ENCODE measurements around the gene KCTD3.

Gene KCTD3

DNA sequence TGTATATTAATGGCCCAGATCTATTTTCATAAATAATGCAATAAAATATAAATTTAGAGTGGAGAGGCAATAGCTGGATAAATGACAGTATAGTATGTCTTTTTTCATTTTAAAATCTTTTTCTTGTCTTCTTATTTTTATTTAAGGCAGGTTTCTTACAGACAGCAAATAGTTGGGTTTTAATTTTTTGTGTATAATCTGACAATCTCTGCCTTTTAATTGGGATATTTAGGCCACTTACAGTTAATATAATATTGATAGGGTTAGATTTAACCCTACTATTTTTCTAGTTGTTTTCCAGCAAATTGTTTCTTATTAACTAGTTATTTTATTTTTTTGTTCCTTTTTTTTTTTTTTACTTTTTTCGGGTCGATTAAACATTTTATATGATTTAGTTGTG, 23.3 kb upstream of the KCTD3 start:
- H3K27me3 Mint-ChIP-seq = no peaks in the 10 kb centered on the region
- H3K4me1 Mint-ChIP-seq (ENCODE audit: low read depth) = no peaks in the 10 kb centered on the region
- no peaks in the 10 kb centered on the region for H3K36me3 Mint-ChIP-seq (ENCODE audit: low read depth)
- peaks cover 12% of the 10 kb centered on the region for H3K9me3 Mint-ChIP-seq
- H3K27ac Mint-ChIP-seq = no peak overlapping the region
- no peak overlapping the region for H3K4me3 Mint-ChIP-seq

DNA sequence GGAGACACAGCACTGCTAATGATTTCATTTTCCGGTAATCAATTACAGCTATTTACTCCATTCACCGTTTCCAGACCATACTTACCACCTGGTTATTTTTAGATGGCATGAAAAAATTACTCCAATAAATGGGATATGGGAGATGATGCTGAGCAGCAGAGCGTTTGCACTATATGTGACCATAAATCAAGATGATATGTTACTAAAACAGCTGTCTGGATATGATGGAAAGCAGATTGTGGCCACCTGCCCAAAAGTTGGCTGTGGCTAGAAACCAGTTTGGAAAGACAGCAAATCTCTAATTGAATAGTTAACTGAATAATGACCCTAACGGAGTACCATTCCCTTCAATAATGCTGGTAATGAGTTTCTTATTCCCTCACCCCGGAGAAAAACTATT, 22.5 kb upstream of the KCTD3 start:
- Mint-ChIP-seq H3K27ac (no peak overlapping the region), H3K27me3 (no peaks in the 10 kb centered on the region), H3K4me3 (no peak overlapping the region), H3K4me1 (ENCODE audit: low read depth) (no peaks in the 10 kb centered on the region), H3K9me3 (peaks cover 12% of the 10 kb centered on the region), H3K36me3 (ENCODE audit: low read depth) (no peaks in the 10 kb centered on the region)

DNA sequence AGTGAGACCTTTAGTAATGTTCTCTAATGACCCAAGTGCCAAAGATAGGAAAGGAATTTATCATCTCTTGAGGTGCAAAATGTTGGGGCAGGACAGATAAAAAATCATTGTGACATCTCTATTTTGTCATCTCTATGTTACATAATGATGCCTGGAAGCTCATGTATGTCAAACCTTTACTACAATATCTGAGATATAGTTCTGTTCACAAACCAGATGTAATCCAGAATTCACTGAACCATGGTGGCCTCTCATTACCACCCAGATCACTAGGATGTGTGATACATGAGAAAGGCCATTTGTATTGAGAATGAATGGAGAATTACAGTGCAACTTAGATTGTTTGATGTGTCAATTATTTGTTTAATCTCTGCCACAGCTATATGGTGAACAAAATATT, 22.0 kb upstream of the KCTD3 start:
- H3K36me3 Mint-ChIP-seq (ENCODE audit: low read depth) = no peaks in the 10 kb centered on the region

DNA sequence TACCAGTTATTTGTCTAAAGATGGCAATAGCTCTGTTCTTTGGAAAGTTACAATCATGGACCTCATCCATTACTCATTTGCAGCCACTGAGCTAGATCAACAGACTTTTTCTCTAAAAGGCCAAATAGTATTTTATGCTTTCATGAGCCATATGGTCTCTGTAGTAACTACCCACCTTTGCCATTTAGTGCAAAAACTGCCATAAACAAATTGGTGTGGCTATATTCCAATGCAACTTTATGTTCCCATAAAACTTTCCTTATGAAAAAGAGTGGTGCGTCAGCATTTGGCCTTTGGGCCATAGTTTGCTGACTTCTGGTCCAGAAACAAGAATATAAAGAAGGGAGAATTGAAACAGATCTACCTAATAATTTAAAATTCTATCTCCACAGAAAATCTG, 20.1 kb upstream of the KCTD3 start:
- peaks cover 12% of the 10 kb centered on the region for H3K9me3 Mint-ChIP-seq
- H3K4me1 Mint-ChIP-seq (ENCODE audit: low read depth) = no peaks in the 10 kb centered on the region
- H3K4me3 Mint-ChIP-seq = no peak overlapping the region
- no peaks in the 10 kb centered on the region for H3K27me3 Mint-ChIP-seq
- H3K27ac Mint-ChIP-seq = no peak overlapping the region
- no peaks in the 10 kb centered on the region for H3K36me3 Mint-ChIP-seq (ENCODE audit: low read depth)

More for the DNA sequence above, 22.0 kb upstream of the KCTD3 start:
- Mint-ChIP-seq H3K4me3 (no peak overlapping the region), H3K9me3 (peaks cover 12% of the 10 kb centered on the region), H3K27me3 (no peaks in the 10 kb centered on the region), H3K27ac (no peak overlapping the region), H3K4me1 (ENCODE audit: low read depth) (no peaks in the 10 kb centered on the region)

DNA sequence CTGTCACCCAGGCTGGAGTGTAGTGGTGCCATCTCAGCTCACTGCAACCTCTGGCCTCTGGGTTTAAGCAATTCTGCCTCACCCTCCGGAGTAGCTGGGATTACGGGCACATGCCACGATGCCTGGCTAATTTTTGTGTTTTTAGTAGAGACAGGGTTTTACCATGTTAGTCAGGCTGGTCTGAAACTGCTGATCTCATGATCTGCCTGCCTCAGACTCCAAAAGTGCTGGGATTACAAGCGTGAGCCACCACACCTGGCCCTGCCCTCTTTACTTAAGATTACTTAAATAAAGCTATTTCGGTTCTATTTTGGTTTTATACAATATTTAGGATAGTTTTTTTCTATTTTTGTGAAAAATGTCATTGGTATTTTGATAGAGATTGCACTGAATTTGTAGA, 15.3 kb upstream of the KCTD3 start:
- H3K27ac Mint-ChIP-seq = no peak overlapping the region

DNA sequence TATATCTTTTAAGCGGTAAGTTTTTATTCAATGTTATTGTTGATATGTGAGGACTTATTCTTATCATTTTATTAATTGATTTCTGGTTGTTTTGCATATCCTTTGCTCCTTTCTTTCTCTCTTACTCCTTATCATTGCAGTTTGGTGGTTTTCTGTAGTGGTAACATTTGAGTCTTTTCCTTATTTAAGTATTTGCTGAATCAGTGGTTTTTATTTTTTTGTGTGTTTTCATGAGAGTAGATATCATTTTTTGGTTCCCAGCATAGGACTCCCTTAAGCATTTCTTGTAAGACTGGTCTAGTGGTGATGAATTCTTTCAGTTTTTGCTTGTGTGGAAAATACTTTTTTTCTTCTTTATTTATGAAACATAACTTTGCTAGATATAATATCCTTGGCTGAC, 12.2 kb upstream of the KCTD3 start:
- no peaks in the 10 kb centered on the region for H3K4me1 Mint-ChIP-seq (ENCODE audit: low read depth)
- no peak overlapping the region for H3K27ac Mint-ChIP-seq
- no peak overlapping the region for H3K4me3 Mint-ChIP-seq
- no peaks in the 10 kb centered on the region for H3K36me3 Mint-ChIP-seq (ENCODE audit: low read depth)
- H3K9me3 Mint-ChIP-seq = peaks cover 12% of the 10 kb centered on the region
- peaks cover 18% of the 10 kb centered on the region for H3K27me3 Mint-ChIP-seq

More for the DNA sequence above, 15.3 kb upstream of the KCTD3 start:
- H3K4me3 Mint-ChIP-seq = no peak overlapping the region
- peaks cover 12% of the 10 kb centered on the region for H3K9me3 Mint-ChIP-seq
- no peaks in the 10 kb centered on the region for H3K36me3 Mint-ChIP-seq (ENCODE audit: low read depth)
- peaks cover 8% of the 10 kb centered on the region for H3K27me3 Mint-ChIP-seq
- H3K4me1 Mint-ChIP-seq (ENCODE audit: low read depth) = no peaks in the 10 kb centered on the region

DNA sequence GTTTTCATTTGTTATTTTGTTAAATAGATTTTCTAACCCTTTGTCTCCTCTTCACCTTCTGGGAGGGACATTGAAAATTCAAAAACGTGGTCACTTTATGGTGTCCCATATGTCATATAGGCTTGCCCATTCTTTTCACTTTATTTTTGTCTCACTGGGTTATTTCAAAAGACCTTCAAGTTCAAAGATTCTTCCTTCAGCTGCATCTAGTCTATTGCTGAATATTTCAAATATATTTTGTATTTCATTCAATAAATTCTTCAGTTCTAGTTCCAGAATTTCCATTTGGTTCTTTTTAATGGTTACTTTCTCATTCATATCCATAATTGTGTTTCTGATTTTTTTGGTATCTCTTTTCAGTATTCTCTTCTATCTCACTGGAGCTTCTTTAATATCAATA, 11.6 kb upstream of the KCTD3 start:
- no peak overlapping the region for H3K4me3 Mint-ChIP-seq
- H3K4me1 Mint-ChIP-seq (ENCODE audit: low read depth) = no peaks in the 10 kb centered on the region
- H3K9me3 Mint-ChIP-seq = peaks cover 12% of the 10 kb centered on the region
- no peak overlapping the region for H3K27ac Mint-ChIP-seq
- no peaks in the 10 kb centered on the region for H3K36me3 Mint-ChIP-seq (ENCODE audit: low read depth)
- H3K27me3 Mint-ChIP-seq = peaks cover 19% of the 10 kb centered on the region

DNA sequence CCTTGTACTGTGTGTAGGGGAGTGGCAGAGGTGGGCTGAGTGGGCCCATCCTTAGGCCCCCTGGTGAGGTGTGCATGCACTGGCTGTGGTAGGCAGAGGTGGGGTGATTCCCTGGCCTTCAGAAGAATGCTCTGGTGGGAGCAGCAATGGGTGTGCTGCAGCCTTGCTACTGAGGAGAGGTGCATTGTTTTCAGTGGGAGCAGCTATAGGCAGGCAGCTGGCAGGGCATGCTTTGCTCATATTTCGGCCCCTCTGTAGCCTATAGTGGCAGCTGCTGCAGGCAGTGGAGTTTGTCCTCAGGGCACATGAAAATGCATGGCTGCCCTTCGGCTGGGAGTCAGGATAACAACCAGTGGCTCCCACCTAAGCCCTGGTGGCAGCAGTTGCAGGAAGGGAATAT, 10.1 kb upstream of the KCTD3 start:
- Mint-ChIP-seq H3K9me3 (peaks cover 12% of the 10 kb centered on the region), H3K4me3 (no peak overlapping the region), H3K27me3 (peaks cover 22% of the 10 kb centered on the region), H3K27ac (no peak overlapping the region), H3K4me1 (ENCODE audit: low read depth) (no peaks in the 10 kb centered on the region), H3K36me3 (ENCODE audit: low read depth) (no peaks in the 10 kb centered on the region)

DNA sequence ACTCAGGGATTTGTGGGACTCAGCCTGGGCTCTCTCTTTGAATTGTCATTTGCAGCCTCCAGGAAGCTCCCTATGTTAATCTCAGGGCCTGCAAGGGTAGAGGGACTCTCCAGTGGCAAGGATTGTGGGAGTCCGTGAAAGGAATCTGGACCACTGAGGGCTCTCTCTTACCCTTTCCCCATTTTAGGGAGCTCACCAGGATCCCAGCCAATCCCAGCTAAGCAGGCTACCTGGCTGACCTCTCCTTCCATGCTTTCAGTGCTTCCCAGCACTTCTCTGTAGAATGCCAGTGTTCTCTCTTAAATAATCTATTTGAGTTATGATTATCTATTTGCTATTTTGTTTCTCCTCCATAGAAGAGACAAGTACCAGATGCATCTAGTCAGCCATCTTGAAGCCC, 9.6 kb upstream of the KCTD3 start:
- H3K27me3 Mint-ChIP-seq = peaks cover 22% of the 10 kb centered on the region
- no peak overlapping the region for H3K4me3 Mint-ChIP-seq
- H3K36me3 Mint-ChIP-seq (ENCODE audit: low read depth) = no peaks in the 10 kb centered on the region
- no peak overlapping the region for H3K27ac Mint-ChIP-seq
- peaks cover 12% of the 10 kb centered on the region for H3K9me3 Mint-ChIP-seq
- no peaks in the 10 kb centered on the region for H3K4me1 Mint-ChIP-seq (ENCODE audit: low read depth)

DNA sequence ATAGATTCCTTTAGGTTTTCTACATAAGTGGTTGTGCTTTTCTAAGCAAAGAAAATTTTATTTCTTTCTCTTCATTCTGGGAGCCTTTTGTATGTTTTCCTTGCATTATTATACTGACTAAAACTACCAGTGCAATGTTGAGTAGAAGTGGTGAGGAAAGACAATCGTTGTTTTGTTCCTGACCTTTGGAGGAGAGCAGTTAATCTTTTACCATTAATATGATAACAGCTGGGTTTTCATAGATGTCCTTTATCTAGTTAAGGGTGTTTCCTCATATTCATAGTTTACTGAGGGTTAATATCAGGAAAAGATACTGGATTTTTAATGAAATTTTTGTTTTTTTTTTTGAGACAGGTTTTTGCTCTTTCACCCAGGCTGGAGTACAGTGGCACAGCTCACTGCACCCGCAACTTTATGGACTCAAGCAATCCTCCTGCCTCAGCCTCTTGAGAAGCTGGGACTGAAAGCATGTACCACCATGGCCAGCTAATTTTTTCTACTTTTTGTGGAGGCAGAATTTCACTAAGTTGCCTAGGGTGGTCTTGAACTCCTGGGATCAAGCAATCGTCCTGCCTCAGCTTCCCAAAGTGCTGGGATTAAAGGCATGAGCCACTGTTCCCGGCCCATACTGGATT, 9.0 kb upstream of the KCTD3 start:
- Mint-ChIP-seq H3K4me3 (no peak overlapping the region), H3K4me1 (ENCODE audit: low read depth) (no peaks in the 10 kb centered on the region), H3K27me3 (peaks cover 29% of the 10 kb centered on the region), H3K27ac (no peak overlapping the region), H3K9me3 (peaks cover 12% of the 10 kb centered on the region), H3K36me3 (ENCODE audit: low read depth) (no peaks in the 10 kb centered on the region)

DNA sequence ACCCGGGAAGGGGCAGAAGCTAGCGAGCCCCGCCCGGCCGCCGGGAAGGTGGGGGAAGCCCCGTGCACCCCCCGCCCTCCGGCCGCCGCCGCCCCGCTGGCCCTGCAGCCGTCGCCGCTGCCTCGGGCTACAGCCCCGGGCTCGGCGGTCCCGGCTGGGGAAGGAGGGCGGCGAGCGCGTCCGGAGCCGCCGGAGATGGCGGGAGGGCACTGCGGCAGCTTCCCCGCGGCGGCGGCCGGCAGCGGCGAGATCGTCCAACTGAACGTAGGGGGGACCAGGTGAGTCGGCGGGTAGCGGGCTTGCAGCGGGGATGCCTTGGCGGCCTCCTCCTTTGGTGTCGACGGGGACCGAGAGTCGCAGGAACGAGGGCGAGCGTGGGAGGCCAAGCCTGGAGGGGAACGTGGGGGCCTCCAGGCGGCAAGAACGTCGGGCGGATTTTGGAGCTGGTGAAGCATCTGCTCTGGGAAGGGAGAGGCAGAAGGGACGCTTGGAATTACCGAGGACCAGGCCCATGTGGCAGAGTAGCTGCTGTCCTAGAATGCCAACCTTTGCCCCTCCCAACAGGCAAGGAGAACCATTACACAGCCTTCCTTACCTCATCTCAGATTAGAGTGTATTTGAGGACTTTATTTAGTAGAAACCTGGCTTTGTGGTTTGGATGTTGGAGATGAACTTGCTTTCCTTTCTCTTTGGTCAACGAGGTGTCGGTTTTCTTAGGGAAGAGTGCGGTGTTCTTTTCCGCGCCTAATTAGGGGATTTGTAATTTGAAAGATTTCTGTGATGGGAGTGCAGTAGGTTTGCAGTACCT, 591 bp downstream of the KCTD3 start:
- peaks cover 38% of the 10 kb centered on the region for H3K4me1 Mint-ChIP-seq (ENCODE audit: low read depth)
- H3K27me3 Mint-ChIP-seq = peaks cover 27% of the 10 kb centered on the region
- H3K4me3 Mint-ChIP-seq = peak overlapping the region; percentile 92
- H3K36me3 Mint-ChIP-seq (ENCODE audit: low read depth) = no peaks in the 10 kb centered on the region
- H3K27ac Mint-ChIP-seq = peak overlapping the region; percentile 86
- H3K9me3 Mint-ChIP-seq = no peaks in the 10 kb centered on the region

DNA sequence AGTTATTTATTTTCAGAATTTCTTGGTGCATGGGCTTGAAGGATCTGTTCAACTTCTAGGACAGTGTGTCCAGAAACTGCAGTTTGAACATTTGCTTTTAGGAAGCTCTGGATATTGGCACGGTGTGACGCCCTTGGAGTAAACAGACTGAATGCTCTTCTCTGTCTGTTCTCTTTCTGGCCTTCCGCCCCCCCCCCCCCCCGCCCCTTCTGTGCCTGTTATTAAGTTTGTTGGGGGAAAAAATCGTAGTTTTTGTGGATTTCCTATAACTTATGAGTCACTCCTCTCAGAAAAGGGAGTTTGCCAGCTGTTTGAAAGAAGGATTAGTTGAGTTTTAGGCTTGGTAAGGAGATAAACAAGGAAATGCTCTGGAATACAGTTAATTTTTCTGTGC, 1.2 kb downstream of the KCTD3 start:
- H3K27me3 Mint-ChIP-seq = peaks cover 23% of the 10 kb centered on the region
- H3K36me3 Mint-ChIP-seq (ENCODE audit: low read depth) = no peaks in the 10 kb centered on the region
- peak overlapping the region; percentile 92 for H3K4me3 Mint-ChIP-seq
- H3K27ac Mint-ChIP-seq = peak overlapping the region; percentile 86
- peaks cover 38% of the 10 kb centered on the region for H3K4me1 Mint-ChIP-seq (ENCODE audit: low read depth)
- no peaks in the 10 kb centered on the region for H3K9me3 Mint-ChIP-seq

DNA sequence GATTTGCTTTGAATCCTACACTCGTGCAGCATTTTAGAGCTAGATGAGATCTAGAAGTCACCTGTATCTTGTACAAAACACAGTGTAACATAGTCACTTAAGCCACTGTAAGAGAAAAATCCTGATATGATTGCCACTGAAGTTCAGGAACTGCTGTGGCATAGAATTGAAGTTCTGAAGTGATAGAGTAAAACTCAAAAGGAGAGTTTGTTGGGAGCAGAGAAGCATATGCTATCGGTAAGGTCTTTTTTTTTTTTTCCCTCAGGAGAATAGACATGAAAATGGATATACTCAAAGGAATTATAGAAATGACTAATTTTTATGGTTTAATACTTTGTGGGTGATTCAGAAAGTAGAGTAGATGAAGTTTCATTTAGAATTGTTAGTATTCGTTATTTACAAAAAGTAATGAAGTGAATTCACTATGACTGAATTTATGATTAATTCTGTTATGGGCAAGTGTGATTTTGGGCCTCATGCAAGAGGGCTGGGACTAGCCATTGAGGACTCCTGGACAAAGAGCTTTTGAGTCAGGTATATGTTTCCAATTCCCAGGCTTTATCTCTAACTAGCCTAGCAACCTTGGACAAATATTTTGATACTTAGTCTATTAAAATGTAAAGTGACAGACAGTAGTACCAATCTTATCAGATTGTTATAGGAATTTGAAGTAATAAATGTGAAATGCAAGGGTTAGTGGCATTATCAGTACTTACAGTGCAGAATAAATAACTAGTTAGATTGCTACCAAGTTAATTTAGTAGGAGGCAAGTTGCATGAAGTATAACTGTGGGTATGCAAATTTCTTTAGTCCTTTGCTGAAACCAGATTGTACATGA, 3.1 kb downstream of the KCTD3 start:
- H3K4me1 Mint-ChIP-seq (ENCODE audit: low read depth) = peaks cover 38% of the 10 kb centered on the region
- H3K27ac Mint-ChIP-seq = no peak overlapping the region
- H3K4me3 Mint-ChIP-seq = no peak overlapping the region

DNA sequence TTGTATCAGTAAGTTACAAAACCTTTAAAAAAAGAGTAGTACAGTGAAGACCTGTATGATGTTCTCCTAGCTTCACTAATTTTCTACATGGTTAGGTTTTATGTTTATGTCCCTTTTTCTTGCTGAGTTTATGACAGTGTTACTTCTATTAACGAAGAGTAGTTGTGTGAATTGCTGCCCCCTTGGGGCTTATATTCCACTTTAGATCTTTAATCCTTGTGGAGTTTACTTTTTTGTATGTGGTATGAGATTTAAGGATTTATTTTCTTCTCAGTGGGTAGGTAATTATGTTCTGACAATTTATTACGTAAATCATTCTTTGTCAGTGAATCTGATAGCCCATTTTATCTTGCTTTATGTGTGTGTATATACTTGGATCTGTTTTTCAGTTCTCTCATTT, 14.8 kb downstream of the KCTD3 start:
- Mint-ChIP-seq H3K36me3 (ENCODE audit: low read depth) (peaks cover 30% of the 10 kb centered on the region), H3K4me3 (no peak overlapping the region), H3K9me3 (peaks cover 13% of the 10 kb centered on the region), H3K27me3 (no peaks in the 10 kb centered on the region), H3K27ac (no peak overlapping the region), H3K4me1 (ENCODE audit: low read depth) (no peaks in the 10 kb centered on the region)

More for the DNA sequence above, 3.1 kb downstream of the KCTD3 start:
- H3K9me3 Mint-ChIP-seq = no peaks in the 10 kb centered on the region
- H3K27me3 Mint-ChIP-seq = peaks cover 23% of the 10 kb centered on the region
- no peaks in the 10 kb centered on the region for H3K36me3 Mint-ChIP-seq (ENCODE audit: low read depth)

DNA sequence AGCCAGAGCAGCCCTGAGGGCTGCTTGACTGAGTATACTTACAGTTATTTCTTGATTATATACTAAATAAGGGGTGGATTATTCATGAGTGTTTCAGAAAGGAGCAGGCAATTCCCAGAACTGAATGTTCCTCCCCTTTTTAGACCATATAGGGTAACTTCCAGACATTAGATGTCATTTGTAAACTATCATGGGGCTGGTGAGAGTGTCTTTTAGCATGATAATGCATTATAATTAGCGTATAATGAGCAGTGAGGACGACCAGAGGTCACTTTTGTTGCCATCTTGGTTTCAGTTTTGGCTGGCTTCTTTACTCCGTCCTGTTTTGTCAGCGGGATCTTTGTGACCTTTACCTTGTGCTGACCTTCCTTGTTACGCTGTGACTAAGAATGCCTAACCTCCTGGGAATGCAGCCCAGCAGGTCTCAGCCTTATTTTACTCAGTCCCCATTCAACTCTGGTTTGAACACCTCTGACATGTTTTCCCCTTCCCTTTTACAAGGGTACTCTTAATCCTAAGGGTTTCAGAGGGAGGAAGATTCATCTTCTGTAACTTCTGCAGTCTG, 16.2 kb downstream of the KCTD3 start:
- Mint-ChIP-seq H3K9me3 (peaks cover 13% of the 10 kb centered on the region), H3K4me3 (no peak overlapping the region), H3K36me3 (ENCODE audit: low read depth) (peaks cover 35% of the 10 kb centered on the region), H3K27ac (no peak overlapping the region), H3K27me3 (no peaks in the 10 kb centered on the region), H3K4me1 (ENCODE audit: low read depth) (no peaks in the 10 kb centered on the region)
